GM12892 (cell line): ENCODE results near the gene GLIPR1L2.

Experiments used
- POLR2A ChIP-seq: IDR thresholded peaks from 2 replicates; pipeline ENCODE4 v1.6.1; 2011; ENCODE audit warnings: low read depth, low read length, control low read depth
- POLR2AphosphoS5 ChIP-seq: IDR thresholded peaks from 2 replicates; pipeline ENCODE4 v1.6.1; 2011; ENCODE audit warnings: low read depth, low read length, control low read depth
- TAF1 ChIP-seq: IDR thresholded peaks from 2 replicates; pipeline ENCODE4 v1.6.1; 2011; ENCODE audit warnings: low read depth, mild to moderate bottlenecking, control low read depth, low read length, borderline replicate concordance

GRCh38 chr12:75439930-75440329 is 49.0 kb downstream of the GLIPR1L2 start:
- TF ChIP-seq TAF1 (no peak), POLR2A (no peak), POLR2AphosphoS5 (no peak)
